ENCODE data around the gene CAMSAP2.

DNA sequence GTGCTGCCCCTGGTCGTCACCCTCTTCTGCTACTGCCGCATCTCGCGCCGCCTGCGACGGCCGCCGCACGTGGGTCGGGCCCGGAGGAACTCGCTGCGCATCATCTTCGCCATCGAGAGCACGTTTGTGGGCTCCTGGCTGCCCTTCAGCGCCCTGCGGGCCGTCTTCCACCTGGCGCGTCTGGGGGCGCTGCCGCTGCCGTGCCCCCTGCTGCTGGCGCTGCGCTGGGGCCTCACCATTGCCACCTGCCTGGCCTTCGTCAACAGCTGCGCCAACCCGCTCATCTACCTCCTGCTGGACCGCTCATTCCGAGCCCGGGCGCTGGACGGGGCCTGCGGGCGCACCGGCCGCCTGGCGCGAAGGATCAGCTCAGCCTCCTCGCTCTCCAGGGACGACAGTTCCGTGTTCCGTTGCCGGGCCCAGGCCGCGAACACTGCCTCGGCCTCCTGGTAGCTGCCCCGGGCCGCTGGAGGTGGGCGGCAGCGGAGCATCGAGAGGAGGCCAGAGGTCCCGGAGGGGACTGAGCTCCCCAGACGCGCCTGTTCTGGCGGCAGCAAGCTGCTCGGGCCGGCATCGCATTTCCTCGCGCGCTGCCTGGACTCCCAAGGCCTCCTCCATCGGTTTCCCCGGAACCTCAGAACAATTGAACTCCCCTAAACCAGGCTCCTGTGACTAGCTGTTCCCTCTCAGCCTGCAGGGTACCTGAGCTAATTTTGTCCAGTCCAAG, 135.1 kb downstream of the CAMSAP2 start:
- no peak for TF ChIP-seq SRF (IDR thresholded peaks at IDR 0.05; ENCODE audit: low read depth, low read length)
- no peak for TF ChIP-seq BCL11A (IDR thresholded peaks at IDR 0.05; ENCODE audit: low read depth in 2 of 2, low read length in 2 of 2)
- no peak for TF ChIP-seq POLR2AphosphoS5 (IDR thresholded peaks at IDR 0.05; ENCODE audit: low read depth, low read length)
- TF ChIP-seq, protein P1, sequence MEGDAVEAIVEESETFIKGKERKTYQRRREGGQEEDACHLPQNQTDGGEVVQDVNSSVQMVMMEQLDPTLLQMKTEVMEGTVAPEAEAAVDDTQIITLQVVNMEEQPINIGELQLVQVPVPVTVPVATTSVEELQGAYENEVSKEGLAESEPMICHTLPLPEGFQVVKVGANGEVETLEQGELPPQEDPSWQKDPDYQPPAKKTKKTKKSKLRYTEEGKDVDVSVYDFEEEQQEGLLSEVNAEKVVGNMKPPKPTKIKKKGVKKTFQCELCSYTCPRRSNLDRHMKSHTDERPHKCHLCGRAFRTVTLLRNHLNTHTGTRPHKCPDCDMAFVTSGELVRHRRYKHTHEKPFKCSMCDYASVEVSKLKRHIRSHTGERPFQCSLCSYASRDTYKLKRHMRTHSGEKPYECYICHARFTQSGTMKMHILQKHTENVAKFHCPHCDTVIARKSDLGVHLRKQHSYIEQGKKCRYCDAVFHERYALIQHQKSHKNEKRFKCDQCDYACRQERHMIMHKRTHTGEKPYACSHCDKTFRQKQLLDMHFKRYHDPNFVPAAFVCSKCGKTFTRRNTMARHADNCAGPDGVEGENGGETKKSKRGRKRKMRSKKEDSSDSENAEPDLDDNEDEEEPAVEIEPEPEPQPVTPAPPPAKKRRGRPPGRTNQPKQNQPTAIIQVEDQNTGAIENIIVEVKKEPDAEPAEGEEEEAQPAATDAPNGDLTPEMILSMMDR (IDR thresholded peaks at IDR 0.05; ENCODE audit: control extremely low read depth in 1 of 3, insufficient read depth in 1 of 3, low read depth in 1 of 3, low read length in 3 of 3) = no peak
- TF ChIP-seq EGR1 (IDR thresholded peaks at IDR 0.05; ENCODE audit: borderline replicate concordance, low read depth, low read length) = no peak
